Brain microvascular endothelial cell (primary cell): ENCODE measurements around the gene PTX4.
"Not testable (repeated sequence)": the region's sequence is repeated elsewhere in the genome, so short reads cannot be mapped to it uniquely, and the experiment has no call there.

Source experiments
- DNase-seq: peaks from one replicate; pipeline ENCODE4 v3.0.0-alpha.2; 2020
- H3K27ac ChIP-seq: fragments of 250-450 bp; sonication (Bioruptor Pico); 2 replicates; pipeline ENCODE4 v1.5.1; 2020; ENCODE audit warnings: mild to moderate bottlenecking, moderate library complexity
- H3K27me3 ChIP-seq: fragments of 250-450 bp; sonication (Bioruptor Pico); replicated peaks from 2 replicates; pipeline ENCODE4 v1.5.1; 2020; ENCODE audit warnings: mild to moderate bottlenecking
- H3K36me3 ChIP-seq: fragments of 250-450 bp; sonication (Bioruptor Pico); replicated peaks from 2 replicates; pipeline ENCODE4 v1.5.1; 2020; ENCODE audit warnings: mild to moderate bottlenecking
- H3K4me3 ChIP-seq: 2 replicates; pipeline ENCODE4 v1.5.1; 2011; ENCODE audit warnings: low read depth, mild to moderate bottlenecking, control low read depth, low read length, moderate library complexity
- CTCF ChIP-seq: IDR thresholded peaks from 2 replicates; pipeline ENCODE4 v1.5.1; 2011; ENCODE audit warnings: low read depth, mild to moderate bottlenecking, moderate library complexity, low read length, control low read depth, inconsistent platforms; ENCODE audit errors: missing control alignments
- in situ Hi-C: cut with HindIII; loops from 2 replicates; pipeline ENCODE4 v1.10.0; 2017; ENCODE audit warnings: low sequenced_read_pairs, low pct_ligation_motif_present

The PTX4 gene

GRCh38 chr16:1470481-1471251 lies 18.1 kb downstream of the PTX4 start:
- peak; percentile 53 for DNase-seq
- in situ Hi-C loops: no loop called here
- Histone ChIP-seq H3K36me3 (no peaks in the 10 kb centered on the region), H3K27me3 (no peaks in the 10 kb centered on the region), H3K4me3 (peak overlapping the region; percentile 5), H3K27ac (peak overlapping the region; percentile 4)
- no peak for TF ChIP-seq CTCF

GRCh38 chr16:1469693-1470201 lies 19.0 kb downstream of the PTX4 start:
- Histone ChIP-seq H3K4me3 (no peak overlapping the region), H3K27ac (no peak overlapping the region), H3K27me3 (no peaks in the 10 kb centered on the region), H3K36me3 (no peaks in the 10 kb centered on the region)
- TF ChIP-seq CTCF: no peak
- in situ Hi-C loops: no loop called here
- DNase-seq: no peak

- DNase-seq, H3K27ac ChIP-seq, H3K36me3 ChIP-seq, in situ Hi-C loops, H3K27me3 ChIP-seq, H3K4me3 ChIP-seq: not testable (repeated sequence)
Observed at GRCh38 chr16:1469141-1469540, 19.6 kb downstream of the PTX4 start.

- Histone ChIP-seq H3K36me3 (no peaks in the 10 kb centered on the region), H3K4me3 (no peak overlapping the region), H3K27ac (no peak overlapping the region), H3K27me3 (no peaks in the 10 kb centered on the region)
- TF ChIP-seq CTCF: no peak
- in situ Hi-C loops: no loop called here
- no peak for DNase-seq
Observed at GRCh38 chr16:1468426-1468810, 20.3 kb downstream of the PTX4 start.

- H3K27me3 ChIP-seq: no peaks in the 10 kb centered on the region
- DNase-seq: no peak
- no peak overlapping the region for H3K27ac ChIP-seq
- in situ Hi-C loops: no loop called here
- no peaks in the 10 kb centered on the region for H3K36me3 ChIP-seq
- no peak overlapping the region for H3K4me3 ChIP-seq
- TF ChIP-seq CTCF: no peak
Observed at GRCh38 chr16:1466968-1467521, 21.7 kb downstream of the PTX4 start.

- no peak for DNase-seq
- Histone ChIP-seq H3K4me3 (no peak overlapping the region), H3K36me3 (peaks cover 3% of the 10 kb centered on the region), H3K27me3 (no peaks in the 10 kb centered on the region), H3K27ac (no peak overlapping the region)
- no peak for TF ChIP-seq CTCF
- in situ Hi-C loops: no loop called here
Observed at GRCh38 chr16:1466054-1466453, 22.7 kb downstream of the PTX4 start.
